Measurements from ENCODE around the gene ADCY10.

The ADCY10 gene

DNA sequence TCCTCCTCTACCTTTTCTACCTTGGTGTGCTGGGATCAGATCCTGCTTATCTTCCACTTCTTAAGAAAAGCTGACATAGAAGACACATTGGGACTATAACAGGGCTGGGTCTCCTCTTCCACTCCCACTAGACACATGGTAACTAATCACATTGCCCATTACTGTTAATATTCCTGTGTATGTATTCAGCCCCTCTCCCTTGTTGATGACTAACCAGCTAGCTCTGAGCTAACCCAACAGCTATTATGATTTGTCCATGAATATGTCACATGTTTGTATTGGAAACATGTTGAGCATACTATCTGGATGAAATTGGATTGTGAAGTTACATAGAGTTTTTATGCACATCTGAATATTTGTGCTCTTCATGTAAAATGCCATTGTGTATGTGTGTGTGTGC is 139.2 kb downstream of the ADCY10 start:
- DNase-seq: no peak

DNA sequence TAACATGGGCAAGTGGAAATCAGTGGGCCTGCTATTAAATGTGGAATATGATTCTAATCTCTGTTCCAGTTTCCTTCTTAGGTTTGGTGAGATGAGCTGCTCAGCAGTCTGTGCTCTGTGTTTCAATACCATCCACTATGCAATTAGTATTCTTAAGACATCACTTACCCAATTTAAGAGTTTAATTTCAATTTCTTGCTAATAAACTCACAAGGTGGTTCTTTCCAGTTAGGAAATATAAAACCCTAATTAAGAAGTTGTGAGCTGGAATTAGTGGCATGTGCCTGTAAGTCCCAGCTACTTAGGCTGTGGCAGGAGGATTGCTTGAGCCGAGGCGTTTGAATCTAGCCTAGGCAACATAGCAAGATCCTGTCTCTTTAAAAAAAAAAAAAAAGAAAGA is 140.4 kb downstream of the ADCY10 start:
- DNase-seq: no peak

DNA sequence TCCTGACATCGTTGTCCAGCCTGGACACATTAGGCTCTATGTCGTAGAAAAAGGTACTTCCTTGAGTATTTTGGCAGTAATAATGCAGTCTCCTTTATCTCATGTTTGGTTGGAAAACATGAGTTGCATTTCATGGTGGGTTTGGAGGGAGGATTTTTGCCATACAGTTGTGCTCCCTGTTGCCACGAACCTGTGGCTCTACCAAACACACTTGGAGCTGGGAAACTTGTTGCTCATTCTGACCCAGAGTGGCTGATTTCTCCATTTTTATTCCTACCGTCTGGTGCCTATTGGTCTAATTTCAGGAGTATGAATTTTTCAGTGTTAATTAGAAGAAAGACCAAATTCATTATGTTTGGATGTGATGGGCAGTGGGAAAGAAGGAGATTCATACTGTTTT is 141.5 kb downstream of the ADCY10 start:
- no peak for DNase-seq

DNA sequence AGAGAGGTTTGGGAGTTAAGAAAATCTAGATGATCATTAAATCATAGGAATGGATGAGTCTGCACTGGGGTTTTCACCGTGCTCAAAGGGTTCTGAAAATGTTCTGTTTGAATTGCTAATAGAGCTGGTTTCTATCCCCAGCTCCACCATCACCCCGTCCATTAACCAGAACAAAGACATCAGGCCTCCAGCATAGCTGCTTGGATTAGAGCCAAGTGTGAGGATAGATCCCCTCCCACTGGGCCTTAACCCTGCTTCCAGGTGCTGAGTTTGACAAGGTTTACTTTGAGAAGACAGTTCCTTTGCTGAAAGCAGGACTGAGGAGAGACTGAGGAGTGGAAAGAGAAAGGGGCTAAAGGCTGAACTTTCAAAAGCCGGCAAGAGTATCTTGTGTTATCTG is 143.8 kb downstream of the ADCY10 start:
- DNase-seq: no peak

DNA sequence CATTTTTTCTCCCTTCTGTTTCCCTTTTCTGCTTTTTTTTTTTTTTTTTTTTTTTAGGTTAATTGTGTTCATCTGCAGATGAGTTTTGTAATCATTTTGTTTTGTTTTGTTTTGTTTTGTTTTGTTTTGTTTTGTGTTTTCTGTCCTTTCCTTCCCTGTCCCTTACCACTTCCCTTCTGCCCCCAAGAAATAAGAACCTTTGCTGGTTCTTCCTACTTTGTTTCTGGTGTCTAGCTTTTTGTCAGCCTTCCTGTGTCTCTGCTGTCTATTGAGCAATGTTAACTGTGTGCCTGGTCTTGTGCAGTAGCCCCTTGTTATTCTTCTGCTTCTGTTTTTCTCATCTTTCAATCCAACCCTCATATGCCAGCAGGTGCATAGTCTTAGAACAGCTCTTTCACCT is 146.2 kb downstream of the ADCY10 start:
- DNase-seq: no peak

DNA sequence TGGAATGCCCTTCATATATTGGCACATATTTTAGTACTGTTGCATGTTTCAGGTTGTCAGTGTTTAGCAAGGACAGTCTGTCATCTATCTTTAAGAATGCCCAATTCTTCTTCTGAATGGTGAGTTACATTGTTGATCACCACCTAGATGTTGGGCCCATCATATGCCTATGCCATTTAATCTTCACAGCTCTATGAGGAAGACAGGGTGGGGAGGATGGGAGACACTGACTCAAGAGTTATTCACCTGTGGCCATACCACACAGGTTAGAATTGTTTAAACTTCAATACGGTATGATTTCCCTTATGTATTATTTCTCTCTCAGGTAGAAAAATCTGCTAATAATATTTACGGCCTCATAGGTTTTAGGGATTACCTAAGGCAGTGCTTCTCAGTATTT is 147.4 kb downstream of the ADCY10 start:
- no peak for DNase-seq

DNA sequence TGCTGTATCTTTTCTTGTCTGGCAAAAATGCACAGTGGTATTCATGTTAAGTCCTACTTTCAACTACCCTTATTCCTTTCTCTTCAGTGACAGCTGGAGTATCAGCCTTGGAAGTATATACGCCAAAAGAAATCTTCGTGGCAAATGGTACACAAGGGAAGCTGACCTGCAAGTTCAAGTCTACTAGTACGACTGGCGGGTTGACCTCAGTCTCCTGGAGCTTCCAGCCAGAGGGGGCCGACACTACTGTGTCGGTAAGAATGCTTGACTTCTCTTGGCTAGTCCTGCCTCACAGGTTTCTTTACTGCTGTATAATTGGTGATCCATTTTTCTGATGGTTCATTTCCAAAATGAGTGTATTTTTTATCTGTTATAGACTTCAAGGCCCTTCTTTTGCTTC is 148.4 kb downstream of the ADCY10 start:
- no peak for DNase-seq

DNA sequence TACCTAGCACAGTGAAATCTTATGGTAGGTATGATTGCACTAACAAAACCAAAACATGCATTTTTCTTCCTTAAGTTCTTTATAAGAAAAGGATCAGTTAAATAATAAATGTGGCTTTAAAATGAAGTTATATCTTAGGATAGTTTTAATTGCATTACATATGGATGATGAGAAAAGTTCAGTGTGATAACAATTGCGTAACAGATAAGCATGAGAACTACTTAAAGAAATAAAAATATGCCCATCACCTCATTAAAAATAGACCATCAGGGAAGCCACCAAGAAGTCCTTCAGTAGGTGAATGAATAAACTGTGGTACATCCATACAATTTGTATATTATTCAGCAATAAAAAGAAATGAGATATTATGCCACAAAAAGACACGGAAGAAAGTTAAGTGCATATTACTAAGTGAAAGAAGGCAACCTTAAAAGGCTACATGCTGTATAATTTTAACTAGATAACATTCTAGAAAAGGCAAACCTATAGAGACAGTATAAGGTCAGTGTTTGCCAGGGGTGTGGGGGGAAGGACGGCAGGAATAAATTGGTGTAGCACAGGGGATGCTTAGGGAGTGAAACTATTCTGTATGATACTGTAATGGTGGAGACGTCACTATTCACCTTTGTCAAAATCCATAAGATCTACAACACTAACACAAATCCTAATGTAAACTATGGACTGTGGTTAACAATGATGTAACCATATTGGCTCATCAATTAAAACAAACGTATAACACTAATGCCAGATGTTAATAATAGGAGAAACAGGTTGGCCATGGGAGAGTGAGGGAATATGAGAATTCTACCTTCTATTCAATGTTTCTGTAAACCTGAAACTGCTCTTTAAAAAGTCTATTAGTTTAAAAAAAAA is 149.2 kb downstream of the ADCY10 start:
- DNase-seq: no peak

DNA sequence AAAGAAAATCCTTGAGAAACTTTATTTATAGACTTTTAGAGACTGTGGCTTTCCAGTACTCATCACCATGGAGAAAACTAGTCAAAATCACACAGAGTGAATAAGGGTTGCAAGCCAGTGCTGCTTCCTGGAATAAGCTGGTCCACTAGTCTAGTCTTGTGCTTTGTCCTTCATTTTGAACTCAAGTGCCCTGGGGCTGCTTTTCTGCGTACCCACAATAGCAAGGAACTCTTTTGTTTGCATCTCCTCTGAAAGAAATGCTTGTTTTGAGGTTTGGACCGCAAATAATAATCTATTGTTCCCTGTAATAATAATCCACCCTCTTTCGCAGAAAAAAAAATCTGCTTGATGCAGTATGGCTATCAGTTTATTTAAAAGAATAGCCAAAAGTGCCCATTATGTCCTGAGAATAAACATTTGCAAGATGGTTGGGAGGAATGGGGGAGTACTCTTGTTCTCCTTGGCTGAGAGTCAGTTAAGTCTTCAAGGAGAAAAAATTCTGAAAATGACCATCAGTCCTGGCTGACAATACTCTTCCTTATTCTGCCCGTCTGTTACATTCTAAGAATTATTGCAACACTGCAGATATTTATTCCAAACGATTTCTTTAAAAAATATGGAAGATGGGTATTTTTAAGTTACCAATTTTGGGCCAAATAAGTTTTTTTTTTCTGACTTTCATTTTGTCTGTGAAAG is 150.3 kb downstream of the ADCY10 start:
- no peak for DNase-seq

DNA sequence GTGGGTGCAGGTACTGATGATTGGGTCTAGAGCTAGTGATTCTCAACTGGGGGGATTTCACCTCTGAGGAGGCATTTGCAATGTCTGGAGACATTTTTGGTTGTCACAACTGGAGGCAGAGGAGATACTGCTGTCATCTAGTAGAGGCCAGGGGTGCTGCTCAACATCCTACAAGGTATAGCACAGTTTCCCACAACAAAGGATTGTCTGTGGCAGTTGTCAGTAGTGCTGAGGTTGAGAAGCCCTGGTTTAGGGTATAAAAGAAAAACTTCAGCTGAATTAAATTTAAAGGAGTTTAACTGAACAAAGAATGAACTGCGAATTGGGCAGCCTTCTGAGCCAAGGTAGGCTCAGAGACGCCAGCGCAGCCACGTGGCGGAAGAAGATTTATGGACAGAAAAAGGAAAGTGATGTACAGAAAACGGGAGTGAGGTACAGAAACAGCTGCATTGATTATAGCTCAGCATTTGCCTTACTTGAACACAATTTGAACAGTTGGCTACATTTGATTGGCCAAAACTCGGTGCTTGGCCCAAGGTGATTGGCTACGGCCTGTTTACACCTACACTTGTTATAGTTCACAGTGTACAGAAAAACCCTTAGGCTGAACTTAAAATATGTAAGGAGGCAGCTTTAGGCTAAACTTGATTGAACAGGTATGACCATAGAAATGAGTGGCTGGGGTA is 151.7 kb downstream of the ADCY10 start:
- peak; percentile 38 for DNase-seq

DNA sequence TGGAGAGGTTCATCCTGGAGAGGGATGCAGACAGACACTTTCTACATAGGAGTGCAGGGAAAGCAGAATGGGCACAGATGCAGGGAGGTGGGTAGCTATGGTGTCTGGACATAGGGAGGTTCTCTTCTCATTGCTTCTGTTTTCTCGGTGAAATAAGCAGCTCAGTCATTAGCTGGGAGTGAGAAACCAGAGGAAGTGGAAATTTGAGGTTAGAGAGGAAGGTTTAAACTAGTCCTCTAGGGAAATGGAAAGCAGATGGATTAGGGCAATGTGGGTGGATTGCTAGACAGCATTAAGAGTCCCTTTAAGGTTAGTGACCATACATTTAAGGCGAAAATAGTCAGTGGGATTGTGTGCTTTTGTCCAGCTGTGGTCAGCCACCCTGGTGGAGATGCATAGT is 152.5 kb downstream of the ADCY10 start:
- DNase-seq: no peak

All from stimulated activated CD4-positive, alpha-beta T cell treated with anti-CD3 and anti-CD28 coated beads, Interleukin-1b, Interleukin-23, amount 100 ng/mL, for 48 hours (primary cell).